Parathyroid adenoma (tissue), 2 donors: ENCODE data around the gene GRIK1.

Source experiments
- H2AFZ ChIP-seq: fragments of 300-600 bp; sonication (generic); one replicate; pipeline ENCODE4 v1.7.0; 2017; ENCODE audit warnings: antibody characterized with exemption, mild to moderate bottlenecking
- H3K27ac ChIP-seq: fragments of 300-600 bp; sonication (generic); one replicate; pipeline ENCODE4 v1.7.0; 2017
- H3K27me3 ChIP-seq: fragments of 300-600 bp; sonication (generic); one replicate; pipeline ENCODE4 v1.7.0; 2017; ENCODE audit warnings: low read length; ENCODE audit not compliant: control insufficient read depth, insufficient read depth
- H3K36me3 ChIP-seq: fragments of 300-600 bp; sonication (generic); one replicate; pipeline ENCODE4 v1.7.0; 2017; ENCODE audit warnings: low read length; ENCODE audit not compliant: control insufficient read depth, insufficient read depth
- H3K4me1 ChIP-seq: fragments of 300-600 bp; sonication (generic); one replicate; pipeline ENCODE4 v1.7.0; 2017; ENCODE audit warnings: control low read depth
- H3K4me2 ChIP-seq: fragments of 300-600 bp; sonication (generic); one replicate; pipeline ENCODE4 v1.7.0; 2017; ENCODE audit warnings: low read length
- H3K4me3 ChIP-seq: fragments of 300-600 bp; sonication (generic); one replicate; pipeline ENCODE4 v1.7.0; 2017; ENCODE audit warnings: low read depth, low read length
- H3K79me2 ChIP-seq: fragments of 300-600 bp; sonication (generic); one replicate; pipeline ENCODE4 v1.7.0; 2017; ENCODE audit warnings: control low read depth
- H3K9ac ChIP-seq: fragments of 300-600 bp; sonication (generic); one replicate; pipeline ENCODE4 v1.7.0; 2017; ENCODE audit warnings: mild to moderate bottlenecking
- H3K9me3 ChIP-seq: fragments of 300-600 bp; sonication (generic); one replicate; pipeline ENCODE4 v1.7.0; 2017; ENCODE audit warnings: low read length; ENCODE audit not compliant: control insufficient read depth
- TF ChIP-seq, protein P1 (sequence below): fragments of 300-600 bp; sonication (generic); IDR thresholded peaks from one replicate; pipeline ENCODE4 v1.7.0; 2017; ENCODE audit warnings: antibody characterized with exemption, mild to moderate bottlenecking
- donor health status: primary hyperparathyroidism.

The GRIK1 gene

GRCh38 chr21:29953072-29953471 is 13.3 kb upstream of the GRIK1 start:
- TF ChIP-seq, protein P1, sequence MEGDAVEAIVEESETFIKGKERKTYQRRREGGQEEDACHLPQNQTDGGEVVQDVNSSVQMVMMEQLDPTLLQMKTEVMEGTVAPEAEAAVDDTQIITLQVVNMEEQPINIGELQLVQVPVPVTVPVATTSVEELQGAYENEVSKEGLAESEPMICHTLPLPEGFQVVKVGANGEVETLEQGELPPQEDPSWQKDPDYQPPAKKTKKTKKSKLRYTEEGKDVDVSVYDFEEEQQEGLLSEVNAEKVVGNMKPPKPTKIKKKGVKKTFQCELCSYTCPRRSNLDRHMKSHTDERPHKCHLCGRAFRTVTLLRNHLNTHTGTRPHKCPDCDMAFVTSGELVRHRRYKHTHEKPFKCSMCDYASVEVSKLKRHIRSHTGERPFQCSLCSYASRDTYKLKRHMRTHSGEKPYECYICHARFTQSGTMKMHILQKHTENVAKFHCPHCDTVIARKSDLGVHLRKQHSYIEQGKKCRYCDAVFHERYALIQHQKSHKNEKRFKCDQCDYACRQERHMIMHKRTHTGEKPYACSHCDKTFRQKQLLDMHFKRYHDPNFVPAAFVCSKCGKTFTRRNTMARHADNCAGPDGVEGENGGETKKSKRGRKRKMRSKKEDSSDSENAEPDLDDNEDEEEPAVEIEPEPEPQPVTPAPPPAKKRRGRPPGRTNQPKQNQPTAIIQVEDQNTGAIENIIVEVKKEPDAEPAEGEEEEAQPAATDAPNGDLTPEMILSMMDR: no peak

DNA sequence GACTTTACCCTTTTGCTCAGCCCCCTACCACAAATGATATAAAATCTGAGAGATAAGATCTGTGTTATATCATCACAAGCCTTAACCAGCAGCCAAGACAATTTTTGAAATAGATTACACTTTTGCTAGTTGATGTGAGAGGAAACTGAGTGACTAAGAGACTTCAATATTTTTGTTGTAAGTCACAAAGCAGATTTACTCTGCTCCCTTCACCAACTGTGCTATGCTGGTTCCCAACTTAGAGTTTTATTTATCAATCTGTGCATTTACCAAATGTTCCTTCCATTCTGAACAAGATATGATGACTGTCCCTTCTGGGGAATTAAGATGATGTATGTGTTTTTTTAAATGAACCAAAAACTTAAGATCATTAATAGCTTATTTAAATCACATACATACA is 12.1 kb upstream of the GRIK1 start:
- Histone ChIP-seq H3K27ac (no peak overlapping the region), H3K4me2 (no peak overlapping the region), H2AFZ (no peak overlapping the region), H3K79me2 (no peaks in the 10 kb centered on the region), H3K36me3 (no peaks in the 10 kb centered on the region), H3K9me3 (no peaks in the 10 kb centered on the region), H3K27me3 (no peaks in the 10 kb centered on the region), H3K4me3 (no peak overlapping the region), H3K4me1 (no peaks in the 10 kb centered on the region), H3K9ac (no peak overlapping the region)
- TF ChIP-seq, protein P1: no peak

More at GRCh38 chr21:29953072-29953471, 13.3 kb upstream of the GRIK1 start:
- no peaks in the 10 kb centered on the region for H3K36me3 ChIP-seq
- H3K9ac ChIP-seq: no peak overlapping the region
- no peak overlapping the region for H3K27ac ChIP-seq
- H3K27me3 ChIP-seq: no peaks in the 10 kb centered on the region
- no peaks in the 10 kb centered on the region for H3K9me3 ChIP-seq
- no peak overlapping the region for H3K4me2 ChIP-seq
- no peak overlapping the region for H3K4me3 ChIP-seq
- H2AFZ ChIP-seq: no peak overlapping the region
- H3K4me1 ChIP-seq: no peaks in the 10 kb centered on the region
- H3K79me2 ChIP-seq: no peaks in the 10 kb centered on the region

DNA sequence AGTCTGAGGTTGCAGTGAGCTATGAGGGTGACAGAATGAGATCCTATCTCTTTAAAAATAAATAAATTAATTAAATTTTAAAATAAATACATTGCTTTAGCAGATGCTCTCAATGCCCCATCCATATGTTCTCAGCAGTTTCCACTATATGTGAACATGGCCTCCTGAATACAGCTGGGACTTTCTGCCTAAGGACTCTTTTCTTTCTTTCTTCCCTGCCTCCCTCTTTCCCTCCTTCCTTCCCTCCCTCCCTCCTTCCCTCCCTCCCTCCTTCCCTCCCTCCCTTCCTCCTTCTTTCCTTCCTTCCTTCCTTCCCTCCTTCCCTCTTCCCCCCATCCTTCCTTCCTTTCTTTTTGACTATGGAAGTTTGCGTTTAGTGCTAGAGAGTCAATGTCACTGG is 10.2 kb upstream of the GRIK1 start:
- Histone ChIP-seq H3K9me3 (no peaks in the 10 kb centered on the region), H3K4me3 (no peak overlapping the region), H3K4me1 (no peaks in the 10 kb centered on the region), H3K79me2 (no peaks in the 10 kb centered on the region), H2AFZ (no peak overlapping the region), H3K9ac (no peak overlapping the region), H3K4me2 (no peak overlapping the region), H3K36me3 (no peaks in the 10 kb centered on the region), H3K27ac (no peak overlapping the region), H3K27me3 (no peaks in the 10 kb centered on the region)
- TF ChIP-seq, protein P1: no peak

- H3K79me2 ChIP-seq: no peaks in the 10 kb centered on the region
- H3K4me3 ChIP-seq: no peak overlapping the region
- TF ChIP-seq, protein P1: no peak
- no peak overlapping the region for H2AFZ ChIP-seq
- no peaks in the 10 kb centered on the region for H3K27me3 ChIP-seq
- H3K9me3 ChIP-seq: no peaks in the 10 kb centered on the region
- no peak overlapping the region for H3K4me2 ChIP-seq
- H3K9ac ChIP-seq: no peak overlapping the region
- H3K4me1 ChIP-seq: no peaks in the 10 kb centered on the region
- no peak overlapping the region for H3K27ac ChIP-seq
- no peaks in the 10 kb centered on the region for H3K36me3 ChIP-seq
These were observed 7.3 kb upstream of the GRIK1 start for GRCh38 chr21:29947119-29947518.

DNA sequence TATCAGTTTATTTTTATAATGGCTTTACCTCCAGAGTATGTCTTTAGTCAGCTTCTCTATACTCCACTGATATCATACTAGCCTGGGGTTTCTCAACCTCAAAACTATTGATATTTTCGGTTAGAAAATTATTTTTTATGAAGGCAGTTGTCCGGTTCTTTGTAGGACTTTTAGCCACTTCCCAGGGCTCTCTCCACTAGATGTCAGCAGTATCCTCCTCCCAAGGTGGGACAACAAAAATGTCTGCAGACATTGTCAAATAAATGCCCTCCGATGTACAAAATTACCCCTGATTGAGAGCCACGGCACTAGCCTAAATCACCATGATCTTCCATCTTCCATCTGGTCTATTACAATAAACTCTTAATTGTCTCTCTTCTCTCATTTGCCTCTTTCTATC is 4.1 kb upstream of the GRIK1 start:
- H3K27me3 ChIP-seq: no peaks in the 10 kb centered on the region
- no peak overlapping the region for H3K4me3 ChIP-seq
- H3K27ac ChIP-seq: no peak overlapping the region
- no peak overlapping the region for H2AFZ ChIP-seq
- TF ChIP-seq, protein P1: no peak
- no peak overlapping the region for H3K4me2 ChIP-seq
- no peaks in the 10 kb centered on the region for H3K9me3 ChIP-seq
- no peak overlapping the region for H3K9ac ChIP-seq
- H3K4me1 ChIP-seq: no peaks in the 10 kb centered on the region
- no peaks in the 10 kb centered on the region for H3K79me2 ChIP-seq
- no peaks in the 10 kb centered on the region for H3K36me3 ChIP-seq
